Heart right ventricle (tissue), 16 donors: ENCODE data around the gene TCHHL1. TPM values are rescaled to one million over a fixed set of nuclear protein-coding genes. Genes with fewer than 3 reads are reported as not detected.

ENCODE experiments used
- ATAC-seq, 8 donors: fragments of 200-7000 bp; cut with Tn5 transposase; one replicate each; pipeline ENCODE4 v1.9.1; 2020; ENCODE audit warnings: mild to moderate bottlenecking in 8 of 8, moderate library complexity in 8 of 8, moderate number of reproducible peaks in 1 of 8
- DNase-seq, 2 donors: peaks; one replicate each; pipeline ENCODE4 v3.0.0-alpha.2; 2020
- H3K27ac ChIP-seq, 10 donors: fragments of 200-600 bp; sonication (generic) in 2 of 10; one replicate each; pipeline versions ENCODE4 v1.5.0 to v1.8.0; 2020 to 2022; ENCODE audit warnings: mild to moderate bottlenecking in 3 of 10
- H3K27me3 ChIP-seq, 7 donors: fragments of 200-600 bp; one replicate each; pipeline ENCODE4 v1.8.0; 2021 to 2022; ENCODE audit warnings: mild to moderate bottlenecking in 2 of 7
- H3K36me3 ChIP-seq, 9 donors: fragments of 200-600 bp; sonication (generic) in 1 of 9; one replicate each; pipeline versions ENCODE4 v1.5.0 to v1.8.0; 2020 to 2022; ENCODE audit warnings: mild to moderate bottlenecking in 2 of 9
- H3K4me1 ChIP-seq, 9 donors: fragments of 200-600 bp; sonication (generic) in 1 of 9; one replicate each; pipeline versions ENCODE4 v1.5.0 to v1.8.0; 2020 to 2022; ENCODE audit warnings: mild to moderate bottlenecking in 4 of 9
- H3K4me3 ChIP-seq, 10 donors: fragments of 200-600 bp; sonication (generic) in 2 of 10; one replicate each; pipeline versions ENCODE4 v1.5.0 to v1.8.0; 2020 to 2022; ENCODE audit warnings: mild to moderate bottlenecking in 7 of 10, moderate library complexity in 2 of 10
- H3K9me3 ChIP-seq, 11 donors: fragments of 200-600 bp in 10 of 11; sonication (generic) in 2 of 11; one replicate each; pipeline versions ENCODE4 v1.5.0 to v1.8.0; 2013 to 2022; ENCODE audit warnings: mild to moderate bottlenecking in 2 of 11, control low read depth in 1 of 11, moderate library complexity in 1 of 11
- WGBS, 2 donors: extraction: QIAGEN DNeasy Blood & Tissue Kit; methylation state at CpG; one replicate each; pipeline ENCODE4 v1.1.7; 2013; ENCODE audit warnings: inconsistent platforms in 1 of 2; 5-methylcytosine and 5-hydroxymethylcytosine counted together
- intact Hi-C, 10 donors: fragments of 100-400 bp; cut with DNase I; formaldehyde crosslinking; loops; one replicate each; pipeline versions ENCODE4 v1.11.1 to v1.14.2; 2022
- polyA plus RNA-seq, 2 donors: library from polyadenylated mRNA; stranded (reverse); fragments of 200-250 nt; gene quantifications; one replicate each; pipeline ENCODE4 v1.2.3, GENCODE V29; 2013
- total RNA-seq, 10 donors: library from RNA; stranded (reverse); fragmentation: NEBNext Ultra II Directional in 3 of 10; extraction: Animal tissue kit (Norgen Biotek cat#: 25700) in 3 of 10; gene quantifications; one replicate each; pipeline versions ENCODE4 v1.2.1 to v1.2.4, GENCODE V29; 2021 to 2023
- TF ChIP-seq, protein P1 (sequence below), 9 donors: fragments of 200-600 bp; sonication (generic) in 2 of 9; IDR thresholded peaks; one replicate each; pipeline versions ENCODE4 v1.5.0 to v1.8.0; 2021 to 2022; ENCODE audit warnings: antibody characterized with exemption in 9 of 9, mild to moderate bottlenecking in 5 of 9, moderate library complexity in 1 of 9
- donor health status: Arrhythmogenic right ventricular cardiomyopathy.
- donor health status: ischemic (EF 13 %, LVEDD 7.1; RV severe dilation, severe dysfunction).
- donor health status: healthy with polysubstance abuse.
- donor health status: DM: no; HTN: yes; CAD: no.
- donor health status: DM: no; HTN: no; CAD: no.
- donor health status: ischemic (EF 25% LVEDD 6.9; RV normal size, moderate dysfunction).
- donor health status: ischemic (EF 25% LVEDD 5.7; RV mildly dilated, moderate dysfunction).
- donor health status: healthy.
- donor health status: DM: yes; HTN: yes; CAD: no.
- donor health status: Ischemic cardiomyopathy.
- donor health status: ischemic (EF 35%, LVEDD 5.7; RV mildly dilated, moderate dysfunction).
- donor health status: nonischemic (EF 11% LVEDD 7.7; RV severe dilation, severe dysfunction).
- donor health status: DM: yes; HTN: yes; CAD: no.
- donor health status: PGD.
- donor health status: ischemic (EF 29% LVEDD 5.4; RV normal size, mild dysfunction).
- donor health status: nonischemic (EF 23%, LVEDD 6.1; RV moderate dilation, normal function).

Gene TCHHL1
- total and polyA plus RNA-seq, 12 donors = not detected

DNA sequence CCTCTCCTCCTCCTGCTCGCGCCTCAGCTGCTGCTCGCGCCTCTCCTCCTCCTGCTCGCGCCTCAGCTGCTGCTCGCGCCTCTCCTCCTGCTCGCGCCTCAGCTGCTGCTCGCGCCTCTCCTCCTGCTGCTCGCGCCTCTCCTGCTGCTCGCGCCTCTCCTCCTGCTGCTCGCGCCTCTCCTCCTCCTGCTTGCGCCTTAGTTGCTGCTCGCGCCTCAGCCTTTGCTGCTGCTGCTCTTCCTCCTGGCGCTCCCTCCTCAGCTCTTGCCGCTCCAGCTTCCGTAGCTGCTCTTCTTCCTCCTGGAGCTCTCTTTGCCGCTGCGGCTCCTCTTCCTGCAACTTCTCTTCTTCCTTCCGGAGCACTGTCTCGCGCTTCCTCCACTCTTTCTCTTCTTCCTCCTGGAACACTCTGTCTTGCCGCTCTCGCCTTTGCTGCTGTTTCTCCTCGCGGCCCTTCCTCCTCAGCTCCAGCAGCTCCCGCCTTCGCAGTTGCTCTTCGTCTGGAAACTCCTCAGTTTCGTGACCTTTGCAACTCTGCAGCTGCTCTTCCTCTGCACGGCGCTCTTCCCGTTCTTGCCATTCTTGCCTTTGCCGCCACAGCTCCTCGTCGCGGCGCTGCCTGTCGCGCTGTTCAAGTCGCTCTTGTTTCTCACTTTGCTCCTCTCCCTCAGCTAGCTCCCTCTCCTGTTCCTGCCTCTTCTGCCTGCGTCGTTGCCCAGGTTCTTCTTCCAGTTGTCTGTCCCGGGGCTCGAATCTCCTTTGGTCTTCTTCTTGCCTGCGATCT lies 23.4 kb upstream of the TCHHL1 start:
- 1 to 2% methylated on average over 51 to 53 of the region's 53 CpGs for WGBS, 2 donors
- TF ChIP-seq, protein P1, sequence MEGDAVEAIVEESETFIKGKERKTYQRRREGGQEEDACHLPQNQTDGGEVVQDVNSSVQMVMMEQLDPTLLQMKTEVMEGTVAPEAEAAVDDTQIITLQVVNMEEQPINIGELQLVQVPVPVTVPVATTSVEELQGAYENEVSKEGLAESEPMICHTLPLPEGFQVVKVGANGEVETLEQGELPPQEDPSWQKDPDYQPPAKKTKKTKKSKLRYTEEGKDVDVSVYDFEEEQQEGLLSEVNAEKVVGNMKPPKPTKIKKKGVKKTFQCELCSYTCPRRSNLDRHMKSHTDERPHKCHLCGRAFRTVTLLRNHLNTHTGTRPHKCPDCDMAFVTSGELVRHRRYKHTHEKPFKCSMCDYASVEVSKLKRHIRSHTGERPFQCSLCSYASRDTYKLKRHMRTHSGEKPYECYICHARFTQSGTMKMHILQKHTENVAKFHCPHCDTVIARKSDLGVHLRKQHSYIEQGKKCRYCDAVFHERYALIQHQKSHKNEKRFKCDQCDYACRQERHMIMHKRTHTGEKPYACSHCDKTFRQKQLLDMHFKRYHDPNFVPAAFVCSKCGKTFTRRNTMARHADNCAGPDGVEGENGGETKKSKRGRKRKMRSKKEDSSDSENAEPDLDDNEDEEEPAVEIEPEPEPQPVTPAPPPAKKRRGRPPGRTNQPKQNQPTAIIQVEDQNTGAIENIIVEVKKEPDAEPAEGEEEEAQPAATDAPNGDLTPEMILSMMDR (IDR thresholded peaks at IDR 0.05) = no peak
- peaks cover 0 to 22% (median 9%) of the 10 kb centered on the region in 11 donors for H3K9me3 ChIP-seq
- ATAC-seq (no peak), DNase-seq (peak in 1 of 2 donors; percentile 12)
- H3K27me3 ChIP-seq = peaks cover 7 to 100% (median 99%) of the 10 kb centered on the region in 7 donors
- no peak overlapping the region for H3K27ac ChIP-seq
- peaks cover 11 to 54% (median 42%) of the 10 kb centered on the region in 9 donors for H3K4me1 ChIP-seq
- intact Hi-C loops = no loop called here
- peak overlapping the region in 9 of 10 donors; percentile 34 to 65 (median 51) for H3K4me3 ChIP-seq
- no peaks in the 10 kb centered on the region for H3K36me3 ChIP-seq

DNA sequence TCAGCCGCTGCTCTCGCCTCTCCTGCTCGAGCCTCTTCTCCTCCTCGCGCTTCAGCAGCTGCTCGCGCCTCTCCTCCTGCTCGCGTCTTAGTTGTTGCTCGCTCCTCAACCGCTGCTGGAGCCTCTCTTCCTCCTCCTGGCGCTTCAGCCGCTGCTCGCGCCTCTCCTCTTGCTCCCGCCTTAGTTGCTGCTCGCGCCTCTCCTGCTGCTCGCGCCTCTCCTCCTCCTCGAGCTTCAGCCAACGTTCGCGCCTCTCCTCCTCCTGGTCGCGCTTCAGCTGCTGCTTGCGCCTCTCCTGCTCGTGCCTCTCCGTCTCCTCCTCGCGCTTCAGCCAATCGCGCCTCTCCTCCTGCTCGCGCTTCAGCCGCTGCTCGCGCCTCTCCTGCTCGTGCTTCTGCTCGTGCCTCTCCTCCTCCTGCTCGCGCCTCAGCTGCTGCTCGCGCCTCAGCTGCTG lies 22.7 kb upstream of the TCHHL1 start:
- 0 to 2% methylated on average over 44 of the region's 44 CpGs for WGBS, 2 donors
- Histone ChIP-seq H3K4me1 (peaks cover 11 to 57% (median 42%) of the 10 kb centered on the region in 9 donors), H3K4me3 (peak overlapping the region in 9 of 10 donors; percentile 34 to 65 (median 51)), H3K27me3 (peaks cover 7 to 100% (median 99%) of the 10 kb centered on the region in 7 donors), H3K9me3 (peaks cover 0 to 25% (median 10%) of the 10 kb centered on the region in 11 donors), H3K27ac (no peak overlapping the region), H3K36me3 (no peaks in the 10 kb centered on the region)
- ATAC-seq (no peak), DNase-seq (no peak)
- TF ChIP-seq, protein P1 (IDR thresholded peaks at IDR 0.05) = no peak
- intact Hi-C loops = no loop called here

DNA sequence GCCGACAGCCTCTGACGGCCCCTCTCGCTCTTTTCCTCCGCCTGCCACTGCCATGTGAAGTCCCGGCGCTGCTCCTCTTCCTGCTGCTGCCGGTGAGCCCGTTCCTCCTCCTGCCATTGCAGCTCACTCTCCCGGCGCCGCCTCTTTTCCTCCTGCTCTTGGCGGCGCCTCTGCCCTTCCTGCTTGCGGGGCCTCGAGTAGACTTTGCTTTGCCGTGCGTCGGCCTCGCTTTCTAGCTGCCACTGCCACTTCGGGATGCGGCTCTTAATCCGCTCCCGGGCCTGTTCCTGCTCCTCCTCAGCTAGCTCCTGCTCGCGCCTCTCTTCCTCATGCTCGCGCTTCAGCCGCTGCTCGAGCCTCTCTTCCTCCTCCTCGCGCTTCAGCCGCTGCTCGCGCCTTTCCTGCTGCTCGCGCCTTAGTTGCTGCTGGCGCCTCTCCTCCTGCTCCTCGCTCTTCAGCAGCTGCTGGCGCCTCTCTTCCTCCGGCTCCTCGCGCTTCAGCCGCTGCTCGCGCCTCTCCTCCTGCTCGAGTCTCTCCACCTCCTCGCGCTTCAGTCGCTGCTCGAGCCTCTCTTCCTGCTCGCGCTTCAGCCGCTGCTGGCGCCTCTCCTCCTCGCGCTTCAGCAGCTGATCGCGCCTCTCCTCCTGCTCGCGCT lies 22.1 kb upstream of the TCHHL1 start:
- peak in 1 of 2 donors; percentile 18 for DNase-seq
- H3K4me1 ChIP-seq = peaks cover 11 to 57% (median 42%) of the 10 kb centered on the region in 9 donors
- H3K27ac ChIP-seq = no peak overlapping the region
- ATAC-seq = peak in 7 of 8 donors; percentile 8 to 56 (median 39)
- peaks cover 0 to 25% (median 10%) of the 10 kb centered on the region in 11 donors for H3K9me3 ChIP-seq
- intact Hi-C loops = no loop called here
- H3K36me3 ChIP-seq = no peaks in the 10 kb centered on the region
- peak overlapping the region; percentile 34 to 65 (median 50) for H3K4me3 ChIP-seq
- WGBS, 2 donors = 1% methylated on average over 60 of the region's 60 CpGs
- TF ChIP-seq, protein P1 (IDR thresholded peaks at IDR 0.05) = no peak
- H3K27me3 ChIP-seq = peaks cover 7 to 100% (median 99%) of the 10 kb centered on the region in 7 donors

DNA sequence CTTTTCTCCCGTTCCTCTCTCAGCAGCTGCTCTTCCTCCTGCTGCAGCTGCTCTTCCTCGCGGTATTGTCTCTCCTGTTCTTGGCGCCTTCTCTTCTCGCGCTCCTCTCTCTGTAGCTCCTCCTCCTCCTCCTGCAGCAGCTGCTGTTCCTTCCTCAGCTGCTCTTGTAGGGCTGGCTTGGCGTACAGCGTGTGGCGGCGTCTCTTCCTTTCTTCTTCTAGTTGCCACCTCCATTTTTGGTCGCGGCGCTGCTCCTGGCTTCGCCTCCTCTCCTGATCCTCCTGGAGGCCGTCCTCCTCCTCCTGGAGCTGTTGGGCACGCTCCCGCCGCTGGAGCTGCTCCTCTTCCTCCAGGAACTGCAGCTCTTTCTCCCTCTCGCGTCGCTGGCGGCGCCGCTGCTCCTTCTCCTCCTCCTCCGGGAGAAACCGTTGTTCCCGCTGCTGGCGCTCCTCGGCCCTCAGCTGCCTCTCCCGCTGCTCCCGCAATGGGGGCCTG lies 21.5 kb upstream of the TCHHL1 start:
- peaks cover 11 to 57% (median 42%) of the 10 kb centered on the region in 9 donors for H3K4me1 ChIP-seq
- intact Hi-C loops = no loop called here
- H3K9me3 ChIP-seq = peaks cover 0 to 25% (median 10%) of the 10 kb centered on the region in 11 donors
- H3K36me3 ChIP-seq = no peaks in the 10 kb centered on the region
- WGBS, 2 donors = 1 to 2% methylated on average over 31 of the region's 31 CpGs
- ATAC-seq (peak in 6 of 8 donors; percentile 37 to 50 (median 41)), DNase-seq (peak in 1 of 2 donors; percentile 31)
- H3K4me3 ChIP-seq = peak overlapping the region; percentile 34 to 65 (median 50)
- TF ChIP-seq, protein P1 (IDR thresholded peaks at IDR 0.05) = no peak
- H3K27ac ChIP-seq = no peak overlapping the region
- H3K27me3 ChIP-seq = peaks cover 8 to 100% (median 100%) of the 10 kb centered on the region in 7 donors
